HepG2 (cell line): Measurements from ENCODE around the gene PRSS48. TPM values are rescaled to one million over a fixed set of nuclear protein-coding genes. Genes with fewer than 3 reads are reported as not detected.
A peak's percentile ranks its signal among the peaks of the same experiment; 100 is the strongest.

Experiments used
- GATAD2A ChIP-seq: IDR thresholded peaks from 2 replicates; pipeline ENCODE4 v1.6.1; 2016
- GMEB2 ChIP-seq: IDR thresholded peaks from 2 replicates; pipeline ENCODE4 v1.6.1; 2016; ENCODE audit warnings: missing biosample characterization, missing genetic modification reagents, low read depth
- GTF2F1 ChIP-seq: fragments of 150-350 bp; IDR thresholded peaks from 2 replicates; pipeline ENCODE4 v1.6.1; 2014; ENCODE audit warnings: low read length
- MLXIP ChIP-seq: sonication (generic); formaldehyde crosslinking; IDR thresholded peaks from 2 replicates; pipeline ENCODE4 v1.9.0; 2021; ENCODE audit warnings: missing genetic modification reagents, borderline replicate concordance
- TEAD3 ChIP-seq: optimal IDR thresholded peaks from 2 replicates; pipeline ENCODE3; 2016; ENCODE audit warnings: borderline replicate concordance
- THRA ChIP-seq: sonication (generic); formaldehyde crosslinking; IDR thresholded peaks from 2 replicates; pipeline ENCODE4 v1.4.0; 2020; ENCODE audit warnings: missing genetic modification reagents, borderline replicate concordance
- U2AF1 ChIP-seq: fragments of 200-400 bp; formaldehyde crosslinking; optimal IDR thresholded peaks from 2 replicates; pipeline ENCODE3; 2017; ENCODE audit warnings: mild to moderate bottlenecking, low read depth, low read length
- ZBED4 ChIP-seq: sonication (generic); formaldehyde crosslinking; IDR thresholded peaks from 2 replicates; pipeline ENCODE4 v1.4.0; 2020; ENCODE audit warnings: missing genetic modification reagents, borderline replicate concordance
- ZBTB25 ChIP-seq: IDR thresholded peaks from 2 replicates; pipeline ENCODE4 v1.6.1; 2018; ENCODE audit warnings: missing genetic modification reagents
- ZBTB7B ChIP-seq: sonication (generic); formaldehyde crosslinking; IDR thresholded peaks from 2 replicates; pipeline ENCODE4 v1.4.0; 2020; ENCODE audit warnings: missing genetic modification reagents
- ZFP1 ChIP-seq: IDR thresholded peaks from 2 replicates; pipeline ENCODE4 v1.6.1; 2016
- ZNF350 ChIP-seq: sonication (generic); formaldehyde crosslinking; IDR thresholded peaks from 2 replicates; pipeline ENCODE4 v1.4.0; 2020; ENCODE audit warnings: mild to moderate bottlenecking, low read depth, missing genetic modification reagents, borderline replicate concordance
- ZNF660 ChIP-seq: sonication (generic); formaldehyde crosslinking; IDR thresholded peaks from 2 replicates; pipeline ENCODE4 v1.5.1; 2020; ENCODE audit warnings: mild to moderate bottlenecking, low read depth, missing genetic modification reagents, borderline replicate concordance
- ZNF768 ChIP-seq: sonication (generic); formaldehyde crosslinking; IDR thresholded peaks from 2 replicates; pipeline ENCODE4 v1.4.0; 2020; ENCODE audit warnings: missing genetic modification reagents
- polyA plus RNA-seq, 8 experiments: library from polyadenylated mRNA; depleted of rRNA in 3 of 8; stranded (reverse) in 7 of 8; unstranded in 1 of 8; fragments of >200 nt; fragmentation: Illumina TruSeq in 4 of 8; extraction: Trizol in 4 of 8; gene quantifications; 2 replicates each; pipeline versions ENCODE4 v1.2.1 to v1.2.3, GENCODE V29; 2011 to 2016; ENCODE audit warnings: low read depth in 4 of 8, missing spikeins in 1 of 8, mixed read lengths in 1 of 8; ENCODE audit not compliant: insufficient read depth in 1 of 8
- total RNA-seq, 5 experiments: library from RNA; depleted of rRNA; stranded (reverse); fragments of >200 nt; fragmentation: Illumina TruSeq; extraction: Trizol; gene quantifications; 2 replicates each; pipeline ENCODE4 v1.2.3, GENCODE V29; 2016; ENCODE audit warnings: low read depth in 1 of 5
- TF ChIP-seq, protein P1 (sequence below): IDR thresholded peaks from 2 replicates; pipeline ENCODE4 v1.6.1; 2016; ENCODE audit warnings: low read depth, borderline replicate concordance
- TF ChIP-seq, protein P2 (sequence below): sonication (generic); formaldehyde crosslinking; IDR thresholded peaks from 2 replicates; pipeline ENCODE4 v1.5.0; 2020; ENCODE audit warnings: missing genetic modification reagents

The PRSS48 gene
- total and polyA plus RNA-seq, 2 of the 13 experiments (the other 11 are each of a cell fraction or from before 2014, with no cell fraction given), result not detected

DNA sequence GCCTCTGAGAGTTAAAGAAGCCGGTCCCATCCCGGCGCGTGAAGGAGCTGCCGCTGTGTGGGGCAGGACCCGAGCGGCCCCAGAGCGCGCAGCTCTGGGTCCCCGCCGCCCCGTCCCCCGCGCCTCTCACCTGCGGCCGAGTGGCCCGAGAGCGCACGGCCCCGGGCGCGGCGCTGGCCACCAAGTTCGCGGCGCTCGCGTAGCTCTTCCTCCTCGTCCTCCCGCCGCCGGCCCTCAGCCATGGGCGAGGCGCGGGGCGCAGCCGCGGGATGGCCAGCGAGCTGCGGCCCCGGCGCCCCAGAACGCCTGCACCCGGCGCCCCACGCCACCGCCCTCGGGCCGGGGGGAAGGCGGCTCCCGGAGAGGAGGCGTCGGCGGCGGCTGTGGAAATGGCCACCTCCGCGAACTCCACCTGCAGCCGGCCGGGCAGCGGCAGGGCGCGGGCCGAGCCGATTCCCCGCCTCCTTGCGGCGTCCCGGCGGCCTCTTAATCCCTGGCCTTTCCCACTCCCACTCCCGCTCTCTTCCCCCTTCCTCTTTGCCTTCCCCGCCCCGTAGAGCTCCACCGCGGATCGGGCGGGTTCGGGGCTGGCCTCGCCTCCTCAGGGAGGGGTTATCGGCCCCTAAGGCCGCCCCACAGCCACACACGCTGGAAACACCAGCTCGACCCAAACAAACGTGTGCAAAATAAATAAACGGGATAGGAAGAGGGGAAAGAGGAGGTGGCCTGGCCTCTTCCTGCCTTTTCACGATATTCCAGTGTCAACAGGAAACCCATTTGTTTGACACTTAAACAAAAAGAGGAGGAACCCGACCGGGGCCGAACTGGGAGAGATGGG is 48.4 kb downstream of the PRSS48 start, which contains the start of gene SH3D19 (continued):
- peak; percentile 81; the same call in 1 of the 2 replicates for TF ChIP-seq THRA (CRISPR knock-in tag)
- peak; percentile 75; the same call in 1 of the 2 replicates for TF ChIP-seq ZBTB25 (CRISPR knock-in tag)
- peak; percentile 75 for TF ChIP-seq ZBTB7B (CRISPR knock-in tag)
- peak; percentile 96 for TF ChIP-seq GATAD2A (CRISPR knock-in tag)
- TF ChIP-seq ZNF660 (CRISPR knock-in tag), result no peak
- peak; percentile 84 for TF ChIP-seq TEAD3 (CRISPR knock-in tag)
- TF ChIP-seq, protein P1, sequence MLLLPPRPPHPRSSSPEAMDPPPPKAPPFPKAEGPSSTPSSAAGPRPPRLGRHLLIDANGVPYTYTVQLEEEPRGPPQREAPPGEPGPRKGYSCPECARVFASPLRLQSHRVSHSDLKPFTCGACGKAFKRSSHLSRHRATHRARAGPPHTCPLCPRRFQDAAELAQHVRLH (CRISPR knock-in tag), result peak; percentile 42; the same call in 1 of the 2 replicates
- 0 out of 2 replicates have a peak, but pooled peaks have one; percentile 25 for TF ChIP-seq GTF2F1
- peak; percentile 97 for TF ChIP-seq ZBED4 (CRISPR knock-in tag)
- no peak for TF ChIP-seq U2AF1
- TF ChIP-seq GMEB2 (CRISPR knock-in tag), result 0 out of 2 replicates have a peak, but pooled peaks have one; percentile 46
- peak; percentile 48; the same call in 1 of the 2 replicates for TF ChIP-seq ZNF768 (CRISPR knock-in tag)
- TF ChIP-seq, protein P2, sequence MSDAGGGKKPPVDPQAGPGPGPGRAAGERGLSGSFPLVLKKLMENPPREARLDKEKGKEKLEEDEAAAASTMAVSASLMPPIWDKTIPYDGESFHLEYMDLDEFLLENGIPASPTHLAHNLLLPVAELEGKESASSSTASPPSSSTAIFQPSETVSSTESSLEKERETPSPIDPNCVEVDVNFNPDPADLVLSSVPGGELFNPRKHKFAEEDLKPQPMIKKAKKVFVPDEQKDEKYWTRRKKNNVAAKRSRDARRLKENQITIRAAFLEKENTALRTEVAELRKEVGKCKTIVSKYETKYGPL (CRISPR knock-in tag), result no peak
- no peak for TF ChIP-seq ZFP1
- peak; percentile 31; the same call in 1 of the 2 replicates for TF ChIP-seq MLXIP (CRISPR knock-in tag)
- peak; percentile 79; the same call in 1 of the 2 replicates for TF ChIP-seq ZNF350 (CRISPR knock-in tag)
